ENCODE measurements around the gene MRC2.
"Not testable (repeated sequence)": the region's sequence is repeated elsewhere in the genome, so short reads cannot be mapped to it uniquely, and the experiment has no call there.

Gene MRC2

GRCh38 chr17:62597920-62598319, 29.6 kb upstream of the MRC2 start:
- TF ChIP-seq CTCF (IDR thresholded peaks at IDR 0.05; ENCODE audit: control insufficient read depth, extremely low read depth, insufficient read depth) = no peak
- no peak overlapping the region for H3K4me3 ChIP-seq (ENCODE audit: low read depth, low read length)
- DNase-seq (ENCODE audit: low read depth) = no peak

- H3K4me3 ChIP-seq (ENCODE audit: low read depth, low read length) = no peak overlapping the region
- DNase-seq (ENCODE audit: low read depth) = no peak
- TF ChIP-seq CTCF (IDR thresholded peaks at IDR 0.05; ENCODE audit: control insufficient read depth, extremely low read depth, insufficient read depth) = no peak
These were observed 27.4 kb upstream of the MRC2 start for GRCh38 chr17:62599964-62600657.

GRCh38 chr17:62600805-62601204, 26.7 kb upstream of the MRC2 start:
- no peak overlapping the region for H3K4me3 ChIP-seq (ENCODE audit: low read depth, low read length)
- no peak for TF ChIP-seq CTCF (IDR thresholded peaks at IDR 0.05; ENCODE audit: control insufficient read depth, extremely low read depth, insufficient read depth)
- no peak for DNase-seq (ENCODE audit: low read depth)

GRCh38 chr17:62601471-62601870, 26.0 kb upstream of the MRC2 start:
- DNase-seq (ENCODE audit: low read depth) = no peak
- no peak overlapping the region for H3K4me3 ChIP-seq (ENCODE audit: low read depth, low read length)
- no peak for TF ChIP-seq CTCF (IDR thresholded peaks at IDR 0.05; ENCODE audit: control insufficient read depth, extremely low read depth, insufficient read depth)

- H3K4me3 ChIP-seq (ENCODE audit: low read depth, low read length); DNase-seq (ENCODE audit: low read depth): not testable (repeated sequence)
These were observed 23.7 kb upstream of the MRC2 start for GRCh38 chr17:62603783-62604182.

- DNase-seq (ENCODE audit: low read depth) = no peak
- no peak for TF ChIP-seq CTCF (IDR thresholded peaks at IDR 0.05; ENCODE audit: control insufficient read depth, extremely low read depth, insufficient read depth)
- H3K4me3 ChIP-seq (ENCODE audit: low read depth, low read length) = no peak overlapping the region
These were observed 21.9 kb upstream of the MRC2 start for GRCh38 chr17:62605588-62605987.

- no peak for DNase-seq (ENCODE audit: low read depth)
- no peak for TF ChIP-seq CTCF (IDR thresholded peaks at IDR 0.05; ENCODE audit: control insufficient read depth, extremely low read depth, insufficient read depth)
- no peak overlapping the region for H3K4me3 ChIP-seq (ENCODE audit: low read depth, low read length)
These were observed 16.2 kb upstream of the MRC2 start for GRCh38 chr17:62611292-62611691.

Data from LNCaP clone FGC (cell line).